Activated naive CD8-positive, alpha-beta T cell treated with anti-CD3 and anti-CD28 coated beads, Interleukin-2, amount 10 ng/mL, durations not matched to agents 7 days and 5 days (primary cell): Measurements from ENCODE around the gene DLEU7. TPM values are rescaled to one million over a fixed set of nuclear protein-coding genes. Genes with fewer than 3 reads are reported as not detected.

Experiments used
- ATAC-seq: fragments of 150-1000 bp; cut with Tn5 transposase; one replicate; pipeline ENCODE4 v1.10.0; 2021; ENCODE audit warnings: low read depth, moderate library complexity
- POLR2A ChIA-PET: fragments of 350-600 bp; sonication (Branson Sonifier 250); formaldehyde crosslinking; loops from one replicate; lab custom pipeline; 2021; ENCODE audit warnings: antibody characterized with exemption; lab: Charles Lee
- DNase-seq: peaks from one replicate; pipeline ENCODE4 v3.0.0; 2021
- H3K27ac Mint-ChIP-seq: one replicate; pipeline ENCODE4 v1.8.0; 2022; ENCODE audit warnings: mild to moderate bottlenecking, mixed read lengths
- H3K27me3 Mint-ChIP-seq: one replicate; pipeline ENCODE4 v1.8.0; 2022; ENCODE audit warnings: mild to moderate bottlenecking, moderate library complexity, mixed read lengths
- H3K36me3 Mint-ChIP-seq: one replicate; pipeline ENCODE4 v1.8.0; 2021; ENCODE audit warnings: mild to moderate bottlenecking, mixed read lengths
- H3K4me1 Mint-ChIP-seq: one replicate; pipeline ENCODE4 v1.8.0; 2021; ENCODE audit warnings: mixed read lengths
- H3K4me3 Mint-ChIP-seq: one replicate; pipeline ENCODE4 v1.8.0; 2022; ENCODE audit warnings: mild to moderate bottlenecking, moderate library complexity, mixed read lengths
- H3K9me3 Mint-ChIP-seq: one replicate; pipeline ENCODE4 v1.8.0; 2021; ENCODE audit warnings: mixed read lengths
- total RNA-seq, 2 experiments: library from RNA; stranded (reverse); gene quantifications; one replicate each; pipeline ENCODE4 v1.2.3, GENCODE V29; 2021

DLEU7 gene
- total RNA-seq, 2 experiments from 2014 or later = not detected

GRCh38 chr13:50800091-50800739, 43.3 kb downstream of the DLEU7 start:
- ATAC-seq (no peak), DNase-seq (no peak)
- peaks cover 2% of the 10 kb centered on the region for H3K9me3 Mint-ChIP-seq
- H3K4me3 Mint-ChIP-seq = no peak overlapping the region
- H3K27me3 Mint-ChIP-seq = peaks cover 2% of the 10 kb centered on the region
- peaks cover 22% of the 10 kb centered on the region for H3K4me1 Mint-ChIP-seq
- H3K36me3 Mint-ChIP-seq = peaks cover 2% of the 10 kb centered on the region
- H3K27ac Mint-ChIP-seq = no peak overlapping the region
- POLR2A ChIA-PET = interaction anchor here (1.3 to 2.1 kb wide), 2 partner anchors 112 to 675 kb away, joined by 3 to 6 read pairs; no protein-coding TSS in a partner anchor

GRCh38 chr13:50798923-50799322, 44.6 kb downstream of the DLEU7 start:
- Mint-ChIP-seq H3K9me3 (no peaks in the 10 kb centered on the region), H3K27ac (no peak overlapping the region), H3K27me3 (no peaks in the 10 kb centered on the region), H3K36me3 (peaks cover under 1% of the 10 kb centered on the region), H3K4me1 (peaks cover 22% of the 10 kb centered on the region), H3K4me3 (no peak overlapping the region)
- no peak for ATAC-seq
- POLR2A ChIA-PET = no interaction called here
- DNase-seq = no peak

GRCh38 chr13:50797091-50797490, 46.4 kb downstream of the DLEU7 start:
- no peak overlapping the region for H3K4me3 Mint-ChIP-seq
- peaks cover 2% of the 10 kb centered on the region for H3K36me3 Mint-ChIP-seq
- ATAC-seq (no peak), DNase-seq (no peak)
- H3K27me3 Mint-ChIP-seq = no peaks in the 10 kb centered on the region
- peaks cover 2% of the 10 kb centered on the region for H3K9me3 Mint-ChIP-seq
- H3K27ac Mint-ChIP-seq = no peak overlapping the region
- peaks cover 22% of the 10 kb centered on the region for H3K4me1 Mint-ChIP-seq
- POLR2A ChIA-PET = no interaction called here

GRCh38 chr13:50796463-50796862, 47.0 kb downstream of the DLEU7 start:
- DNase-seq (no peak), ATAC-seq (no peak)
- Mint-ChIP-seq H3K27ac (no peak overlapping the region), H3K27me3 (peaks cover 2% of the 10 kb centered on the region), H3K4me3 (no peak overlapping the region), H3K36me3 (peaks cover 2% of the 10 kb centered on the region), H3K9me3 (peaks cover 2% of the 10 kb centered on the region), H3K4me1 (peaks cover 17% of the 10 kb centered on the region)
- POLR2A ChIA-PET = no interaction called here

- peaks cover 5% of the 10 kb centered on the region for H3K4me1 Mint-ChIP-seq
- peaks cover 2% of the 10 kb centered on the region for H3K9me3 Mint-ChIP-seq
- POLR2A ChIA-PET = no interaction called here
- H3K27me3 Mint-ChIP-seq = peaks cover 3% of the 10 kb centered on the region
- peaks cover 2% of the 10 kb centered on the region for H3K36me3 Mint-ChIP-seq
- DNase-seq (no peak), ATAC-seq (no peak)
- H3K27ac Mint-ChIP-seq = no peak overlapping the region
- H3K4me3 Mint-ChIP-seq = no peak overlapping the region
These were observed 49.3 kb downstream of the DLEU7 start for GRCh38 chr13:50794226-50794625.

- ATAC-seq = no peak
- POLR2A ChIA-PET = no interaction called here
- Mint-ChIP-seq H3K27ac (no peak overlapping the region), H3K4me1 (no peaks in the 10 kb centered on the region), H3K9me3 (peaks cover 2% of the 10 kb centered on the region), H3K27me3 (peaks cover 6% of the 10 kb centered on the region), H3K4me3 (no peak overlapping the region), H3K36me3 (peaks cover 2% of the 10 kb centered on the region)
- DNase-seq = no peak
These were observed 50.5 kb downstream of the DLEU7 start for GRCh38 chr13:50793026-50793425.

- no peaks in the 10 kb centered on the region for H3K36me3 Mint-ChIP-seq
- peaks cover 2% of the 10 kb centered on the region for H3K9me3 Mint-ChIP-seq
- DNase-seq = no peak
- no peaks in the 10 kb centered on the region for H3K4me1 Mint-ChIP-seq
- POLR2A ChIA-PET = no interaction called here
- no peak overlapping the region for H3K27ac Mint-ChIP-seq
- peaks cover 10% of the 10 kb centered on the region for H3K27me3 Mint-ChIP-seq
- no peak for ATAC-seq
- H3K4me3 Mint-ChIP-seq = no peak overlapping the region
These were observed 54.8 kb downstream of the DLEU7 start for GRCh38 chr13:50788551-50789210.

GRCh38 chr13:50787316-50788195, 55.9 kb downstream of the DLEU7 start:
- Mint-ChIP-seq H3K4me1 (no peaks in the 10 kb centered on the region), H3K27ac (no peak overlapping the region), H3K27me3 (peaks cover 17% of the 10 kb centered on the region), H3K4me3 (no peak overlapping the region), H3K9me3 (no peaks in the 10 kb centered on the region), H3K36me3 (no peaks in the 10 kb centered on the region)
- POLR2A ChIA-PET = no interaction called here
- DNase-seq (no peak), ATAC-seq (no peak)

GRCh38 chr13:50783717-50784290, 59.7 kb downstream of the DLEU7 start:
- no peak for DNase-seq
- Mint-ChIP-seq H3K36me3 (no peaks in the 10 kb centered on the region), H3K9me3 (no peaks in the 10 kb centered on the region), H3K4me3 (no peak overlapping the region), H3K27ac (no peak overlapping the region), H3K4me1 (no peaks in the 10 kb centered on the region), H3K27me3 (peaks cover 34% of the 10 kb centered on the region)
- ATAC-seq = no peak
- POLR2A ChIA-PET = no interaction called here

GRCh38 chr13:50783066-50783465, 60.4 kb downstream of the DLEU7 start:
- Mint-ChIP-seq H3K4me1 (no peaks in the 10 kb centered on the region), H3K27ac (no peak overlapping the region), H3K36me3 (no peaks in the 10 kb centered on the region), H3K27me3 (peaks cover 31% of the 10 kb centered on the region), H3K9me3 (no peaks in the 10 kb centered on the region), H3K4me3 (no peak overlapping the region)
- ATAC-seq = no peak
- DNase-seq = no peak
- POLR2A ChIA-PET = no interaction called here

GRCh38 chr13:50780201-50781015, 63.1 kb downstream of the DLEU7 start:
- DNase-seq (no peak), ATAC-seq (no peak)
- peaks cover 9% of the 10 kb centered on the region for H3K9me3 Mint-ChIP-seq
- H3K27me3 Mint-ChIP-seq = peaks cover 43% of the 10 kb centered on the region
- H3K27ac Mint-ChIP-seq = no peak overlapping the region
- H3K36me3 Mint-ChIP-seq = peaks cover 5% of the 10 kb centered on the region
- H3K4me3 Mint-ChIP-seq = no peak overlapping the region
- POLR2A ChIA-PET = no interaction called here
- H3K4me1 Mint-ChIP-seq = no peaks in the 10 kb centered on the region

- no peak for ATAC-seq
- H3K4me1 Mint-ChIP-seq = no peaks in the 10 kb centered on the region
- no peak for DNase-seq
- H3K9me3 Mint-ChIP-seq = peaks cover 14% of the 10 kb centered on the region
- peaks cover 5% of the 10 kb centered on the region for H3K36me3 Mint-ChIP-seq
- POLR2A ChIA-PET = no interaction called here
- H3K27ac Mint-ChIP-seq = no peak overlapping the region
- no peak overlapping the region for H3K4me3 Mint-ChIP-seq
- peaks cover 43% of the 10 kb centered on the region for H3K27me3 Mint-ChIP-seq
These were observed 63.9 kb downstream of the DLEU7 start for GRCh38 chr13:50779443-50780200.
